Esophagus squamous epithelium (tissue), 4 donors: ENCODE measurements around the gene EIF2A.

Experiments used
- POLR2A ChIP-seq, 4 donors: fragments of 450-650 bp; IDR thresholded peaks; one replicate each; pipeline ENCODE4 v1.6.1; 2017; ENCODE audit warnings: antibody characterized with exemption in 4 of 4, mild to moderate bottlenecking in 4 of 4, moderate library complexity in 3 of 4
- TF ChIP-seq, protein P1 (sequence below), 6 experiments: fragments of 450-650 bp in 4 of 6; fragments of 200-600 bp in 2 of 6; sonication (generic) in 2 of 6; IDR thresholded peaks; one replicate each; pipeline ENCODE4 v1.5.1; 2016 to 2019; ENCODE audit warnings: antibody characterized with exemption in 6 of 6, mild to moderate bottlenecking in 4 of 6, moderate library complexity in 4 of 6

DNA sequence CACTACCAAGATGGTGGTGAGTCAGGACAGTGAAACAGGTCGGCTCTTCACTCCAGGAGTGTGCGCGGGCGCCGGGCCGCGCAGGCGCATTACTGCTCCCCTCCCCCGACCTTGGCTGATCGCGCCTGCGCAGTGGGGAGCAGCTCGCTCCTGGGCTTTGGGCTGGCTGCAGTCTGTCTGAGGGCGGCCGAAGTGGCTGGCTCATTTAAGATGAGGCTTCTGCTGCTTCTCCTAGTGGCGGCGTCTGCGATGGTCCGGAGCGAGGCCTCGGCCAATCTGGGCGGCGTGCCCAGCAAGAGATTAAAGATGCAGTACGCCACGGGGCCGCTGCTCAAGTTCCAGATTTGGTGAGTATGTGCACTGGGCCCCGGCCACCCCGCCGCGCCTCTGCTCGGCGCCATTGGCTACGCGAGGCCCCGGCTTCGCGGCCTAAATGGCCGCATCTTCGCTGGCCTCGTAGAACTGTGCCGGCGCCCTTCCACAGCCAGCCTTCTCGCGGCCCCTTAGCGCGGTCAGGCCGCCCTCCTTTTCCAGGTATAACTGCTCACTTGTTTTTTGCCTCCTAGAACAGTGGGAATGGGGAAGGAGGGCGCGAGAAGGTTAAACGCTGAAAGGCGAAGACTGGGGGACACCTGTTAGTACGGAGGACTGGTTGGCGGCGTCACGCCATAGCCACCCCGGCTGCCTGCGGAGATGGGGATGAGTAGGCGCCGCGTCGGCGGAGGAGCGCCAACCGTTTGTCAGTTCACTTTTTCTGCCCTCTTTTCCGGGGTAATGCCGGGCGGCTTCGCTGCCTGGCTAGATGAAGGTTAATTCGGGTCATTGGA lies 56.8 kb downstream of the EIF2A start, which contains the start of gene SELENOT:
- TF ChIP-seq, protein P1, sequence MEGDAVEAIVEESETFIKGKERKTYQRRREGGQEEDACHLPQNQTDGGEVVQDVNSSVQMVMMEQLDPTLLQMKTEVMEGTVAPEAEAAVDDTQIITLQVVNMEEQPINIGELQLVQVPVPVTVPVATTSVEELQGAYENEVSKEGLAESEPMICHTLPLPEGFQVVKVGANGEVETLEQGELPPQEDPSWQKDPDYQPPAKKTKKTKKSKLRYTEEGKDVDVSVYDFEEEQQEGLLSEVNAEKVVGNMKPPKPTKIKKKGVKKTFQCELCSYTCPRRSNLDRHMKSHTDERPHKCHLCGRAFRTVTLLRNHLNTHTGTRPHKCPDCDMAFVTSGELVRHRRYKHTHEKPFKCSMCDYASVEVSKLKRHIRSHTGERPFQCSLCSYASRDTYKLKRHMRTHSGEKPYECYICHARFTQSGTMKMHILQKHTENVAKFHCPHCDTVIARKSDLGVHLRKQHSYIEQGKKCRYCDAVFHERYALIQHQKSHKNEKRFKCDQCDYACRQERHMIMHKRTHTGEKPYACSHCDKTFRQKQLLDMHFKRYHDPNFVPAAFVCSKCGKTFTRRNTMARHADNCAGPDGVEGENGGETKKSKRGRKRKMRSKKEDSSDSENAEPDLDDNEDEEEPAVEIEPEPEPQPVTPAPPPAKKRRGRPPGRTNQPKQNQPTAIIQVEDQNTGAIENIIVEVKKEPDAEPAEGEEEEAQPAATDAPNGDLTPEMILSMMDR (IDR thresholded peaks at IDR 0.05) = peak in 3 of 6 experiments; percentile 31 to 55 (median 44)
- TF ChIP-seq POLR2A (IDR thresholded peaks at IDR 0.05) = peak in 3 of 4 donors; percentile 93 to 99 (median 94)
